H1 (cell line): Measurements from ENCODE around the gene TGFB2. TPM values are rescaled to one million over a fixed set of nuclear protein-coding genes. Genes with fewer than 3 reads are reported as not detected.

ENCODE experiments used
- CTCF ChIA-PET: fragments of 300-600 bp; sonication (Branson Sonifier 250); formaldehyde crosslinking; loops from one replicate; lab custom pipeline; 2021; ENCODE audit not compliant: partially characterized antibody; lab: Charles Lee
- POLR2A ChIA-PET: fragments of 300-600 bp; sonication (Branson Sonifier 250); formaldehyde crosslinking; loops from one replicate; lab custom pipeline; 2021; ENCODE audit warnings: inconsistent platforms; ENCODE audit not compliant: partially characterized antibody; lab: Charles Lee
- DNase-seq, 2 experiments: peaks; one replicate each; pipeline versions ENCODE4 v3.0.0 to v3.0.0-alpha.2; 2010 to 2022; ENCODE audit warnings: low spot score in 2 of 2, low read depth in 1 of 2, mixed read lengths in 1 of 2
- FAIRE-seq: peaks from 2 replicates; lab custom pipeline; 2011; peaks lifted over from hg19 to GRCh38; lab: Jason Lieb, UNC
- H2AFZ ChIP-seq: 2 replicates; pipeline ENCODE4 v1.8.1; 2012; ENCODE audit warnings: low read length, inconsistent platforms
- H2AK5ac ChIP-seq: 2 replicates; pipeline ENCODE4 v1.6.1; 2013; ENCODE audit warnings: low read depth, low read length
- H2BK120ac ChIP-seq: replicated peaks from 2 replicates; pipeline ENCODE3; 2013; ENCODE audit warnings: low read depth, low read length, inconsistent platforms
- H2BK12ac ChIP-seq: 2 replicates; pipeline ENCODE4 v1.6.1; 2013; ENCODE audit warnings: low read depth, low read length
- H2BK15ac ChIP-seq: 2 replicates; pipeline ENCODE4 v1.6.1; 2013; ENCODE audit warnings: low read length
- H2BK20ac ChIP-seq: 2 replicates; pipeline ENCODE4 v1.6.1; 2013; ENCODE audit warnings: low read length
- H2BK5ac ChIP-seq: 2 replicates; pipeline ENCODE4 v1.6.1; 2013; ENCODE audit warnings: low read depth, low read length
- H3K14ac ChIP-seq: 2 replicates; pipeline ENCODE4 v1.6.1; 2013; ENCODE audit warnings: inconsistent platforms; ENCODE audit not compliant: insufficient read length
- H3K18ac ChIP-seq: 2 replicates; pipeline ENCODE4 v1.6.1; 2013; ENCODE audit warnings: low read length; ENCODE audit errors: extremely low read depth
- H3K23ac ChIP-seq: 2 replicates; pipeline ENCODE4 v1.6.1; 2013; ENCODE audit warnings: inconsistent platforms; ENCODE audit not compliant: insufficient read length
- H3K23me2 ChIP-seq: 2 replicates; pipeline ENCODE4 v1.6.1; 2013; ENCODE audit warnings: low read depth, low read length
- H3K27ac ChIP-seq: 2 replicates; pipeline ENCODE4 v1.6.1; 2011; ENCODE audit warnings: low read depth, low read length, inconsistent platforms
- H3K27me3 ChIP-seq, 4 experiments: replicated peaks in 1 of 4; 1 replicate in 1 of 4; 2 replicates in 3 of 4; pipeline versions ENCODE4 v1.6.1 to v1.8.1; 2011 to 2013; ENCODE audit warnings: low read length in 3 of 4, mild to moderate bottlenecking in 3 of 4, inconsistent platforms in 2 of 4, mixed read lengths in 2 of 4, moderate library complexity in 1 of 4; ENCODE audit not compliant: control insufficient read depth in 3 of 4, insufficient read depth in 3 of 4; ENCODE audit errors: extremely low read depth in 1 of 4
- H3K36me3 ChIP-seq, 4 experiments: 2 replicates each; pipeline versions ENCODE4 v1.6.1 to v1.8.1; 2011 to 2013; ENCODE audit warnings: mild to moderate bottlenecking in 4 of 4, low read length in 3 of 4, moderate library complexity in 2 of 4, control low read depth in 1 of 4, inconsistent platforms in 1 of 4; ENCODE audit not compliant: insufficient read depth in 4 of 4, control insufficient read depth in 2 of 4
- H3K4ac ChIP-seq: replicated peaks from 2 replicates; pipeline ENCODE3; 2013; ENCODE audit warnings: low read length, low read depth, mixed read lengths, inconsistent platforms; ENCODE audit not compliant: insufficient read length
- H3K4me1 ChIP-seq, 4 experiments: replicated peaks in 1 of 4; 1 replicate in 1 of 4; 2 replicates in 3 of 4; pipeline versions ENCODE4 v1.6.1 to v1.8.1; 2011 to 2013; ENCODE audit warnings: low read length in 3 of 4, inconsistent platforms in 2 of 4, mixed read lengths in 1 of 4; ENCODE audit not compliant: insufficient read depth in 4 of 4, control insufficient read depth in 3 of 4
- H3K4me2 ChIP-seq, 2 experiments: 2 replicates each; pipeline versions ENCODE4 v1.6.1 to v1.8.1; 2011 to 2013; ENCODE audit warnings: low read depth in 2 of 2, low read length in 2 of 2, control low read depth in 1 of 2, inconsistent platforms in 1 of 2, mild to moderate bottlenecking in 1 of 2; ENCODE audit not compliant: insufficient read depth in 1 of 2
- H3K4me3 ChIP-seq, 4 experiments: fragments of 200-600, 300-600 bp in 1 of 4; sonication (generic), shearing (Covaris generic), sonication (Bioruptor Twin) in 1 of 4; 2 replicates each; pipeline versions ENCODE4 v1.5.1 to v1.8.1; 2011 to 2016; ENCODE audit warnings: low read length in 4 of 4, low read depth in 3 of 4, control low read depth in 2 of 4, inconsistent platforms in 2 of 4, mild to moderate bottlenecking in 2 of 4, mixed read lengths in 1 of 4, moderate library complexity in 1 of 4; ENCODE audit not compliant: insufficient read depth in 2 of 4; ENCODE audit errors: extremely low read depth in 1 of 4
- H3K56ac ChIP-seq: replicated peaks from 2 replicates; pipeline ENCODE3; 2013; ENCODE audit warnings: low read depth, mild to moderate bottlenecking, mixed read lengths, low read length, inconsistent platforms; ENCODE audit not compliant: insufficient read length
- H3K79me1 ChIP-seq: 2 replicates; pipeline ENCODE4 v1.6.1; 2013; ENCODE audit warnings: low read depth, low read length, control low read depth
- H3K79me2 ChIP-seq, 2 experiments: 2 replicates each; pipeline versions ENCODE4 v1.6.1 to v1.8.1; 2012 to 2013; ENCODE audit warnings: low read length in 2 of 2, mild to moderate bottlenecking in 2 of 2, inconsistent platforms in 1 of 2; ENCODE audit not compliant: insufficient read depth in 2 of 2, control insufficient read depth in 1 of 2
- H3K9ac ChIP-seq, 4 experiments: replicated peaks in 1 of 4; 1 replicate in 1 of 4; 2 replicates in 3 of 4; pipeline versions ENCODE4 v1.6.1 to v1.8.1; 2011 to 2013; ENCODE audit warnings: low read depth in 3 of 4, low read length in 3 of 4, control low read depth in 2 of 4, mild to moderate bottlenecking in 2 of 4, moderate library complexity in 2 of 4, inconsistent platforms in 1 of 4; ENCODE audit errors: extremely low read depth in 1 of 4
- H3K9me3 ChIP-seq, 2 experiments: 2 replicates each; pipeline versions ENCODE4 v1.6.1 to v1.8.1; 2012 to 2013; ENCODE audit warnings: mild to moderate bottlenecking in 2 of 2, moderate library complexity in 2 of 2, control low read depth in 1 of 2, inconsistent platforms in 1 of 2, low read depth in 1 of 2, low read length in 1 of 2, mixed read lengths in 1 of 2; ENCODE audit not compliant: insufficient read depth in 2 of 2
- H4K20me1 ChIP-seq, 2 experiments: replicated peaks in 1 of 2; 2 replicates each; pipeline versions ENCODE3 to v1.8.1; 2011 to 2013; ENCODE audit warnings: inconsistent platforms in 2 of 2, low read length in 2 of 2, mild to moderate bottlenecking in 1 of 2; ENCODE audit not compliant: insufficient read depth in 2 of 2, control insufficient read depth in 1 of 2
- H4K5ac ChIP-seq: 2 replicates; pipeline ENCODE4 v1.6.1; 2013; ENCODE audit warnings: low read length, low read depth, mixed read lengths, inconsistent platforms; ENCODE audit not compliant: insufficient read length
- H4K8ac ChIP-seq: 2 replicates; pipeline ENCODE4 v1.8.0; 2013; ENCODE audit warnings: mild to moderate bottlenecking, moderate library complexity, low read length, inconsistent platforms; ENCODE audit not compliant: insufficient read depth; ENCODE audit errors: extremely low read depth
- H4K91ac ChIP-seq: replicated peaks from 2 replicates; pipeline ENCODE3; 2013; ENCODE audit warnings: low read length, mixed read lengths, inconsistent platforms; ENCODE audit not compliant: insufficient read length
- BRCA1 ChIP-seq: IDR thresholded peaks from 2 replicates; pipeline ENCODE4 v1.6.1; 2012; ENCODE audit warnings: low read depth, low read length, improper control_type of control experiment
- CEBPB ChIP-seq: IDR thresholded peaks from 2 replicates; pipeline ENCODE4 v1.6.1; 2012; ENCODE audit warnings: low read depth, low read length
- EP300 ChIP-seq, 2 experiments: IDR thresholded peaks; 1 replicate in 1 of 2; 2 replicates in 1 of 2; pipeline ENCODE4 v1.6.1; 2011 to 2012; ENCODE audit warnings: low read depth in 2 of 2, low read length in 2 of 2, mild to moderate bottlenecking in 2 of 2, borderline replicate concordance in 1 of 2, inconsistent platforms in 1 of 2, moderate library complexity in 1 of 2
- JUND ChIP-seq: IDR thresholded peaks from 2 replicates; pipeline ENCODE4 v1.6.1; 2011; ENCODE audit warnings: mild to moderate bottlenecking, improper control_type of control experiment, low read length
- TAF1 ChIP-seq: IDR thresholded peaks from 2 replicates; pipeline ENCODE4 v1.6.1; 2011; ENCODE audit warnings: mild to moderate bottlenecking, low read depth, low read length
- WGBS, 2 experiments: shearing (Covaris generic) in 1 of 2; methylation state at CpG; one replicate each; pipeline versions ENCODE4 v1.1.6 to v1.1.7; 2013 to 2015; ENCODE audit warnings: low lambda C conversion rate in 2 of 2, mixed read lengths in 2 of 2, inconsistent platforms in 1 of 2, low coverage in 1 of 2, missing lambda C conversion rate in 1 of 2; ENCODE audit not compliant: insufficient replicate concordance in 2 of 2, insufficient coverage in 1 of 2, insufficient read length in 1 of 2; ENCODE audit errors: extremely low coverage in 1 of 2, missing lambda C conversion rate in 1 of 2; 5-methylcytosine and 5-hydroxymethylcytosine counted together
- polyA plus RNA-seq, 7 experiments: library from polyadenylated mRNA; depleted of rRNA in 3 of 7; stranded (reverse) in 5 of 7; unstranded in 2 of 7; fragments of >200 nt in 5 of 7; fragments of 200-250 nt in 2 of 7; gene quantifications; 1 replicate in 5 of 7; 2 replicates in 1 of 7; 4 replicates in 1 of 7; pipeline versions ENCODE4 v1.2.1 to v1.2.3, GENCODE V29; 2011 to 2013; ENCODE audit warnings: missing spikeins in 2 of 7, mixed read lengths in 2 of 7
- total RNA-seq: library from RNA; stranded (reverse); fragmentation: NEBNext Ultra II Directional; extraction: Animal tissue kit (Norgen Biotek cat#: 25700); gene quantifications from 2 replicates; pipeline ENCODE4 v1.2.1, GENCODE V29; 2021
- TF ChIP-seq, protein P1 (sequence below): IDR thresholded peaks from 2 replicates; pipeline ENCODE4 v1.6.1; 2011; ENCODE audit warnings: low read depth, mild to moderate bottlenecking, low read length; ENCODE audit not compliant: insufficient read depth

TGFB2 gene
- total and polyA plus RNA-seq, 2 of the 8 experiments (the other 6 are each of a cell fraction or from before 2014, with no cell fraction given), result 0.26 to 0.84 TPM

DNA sequence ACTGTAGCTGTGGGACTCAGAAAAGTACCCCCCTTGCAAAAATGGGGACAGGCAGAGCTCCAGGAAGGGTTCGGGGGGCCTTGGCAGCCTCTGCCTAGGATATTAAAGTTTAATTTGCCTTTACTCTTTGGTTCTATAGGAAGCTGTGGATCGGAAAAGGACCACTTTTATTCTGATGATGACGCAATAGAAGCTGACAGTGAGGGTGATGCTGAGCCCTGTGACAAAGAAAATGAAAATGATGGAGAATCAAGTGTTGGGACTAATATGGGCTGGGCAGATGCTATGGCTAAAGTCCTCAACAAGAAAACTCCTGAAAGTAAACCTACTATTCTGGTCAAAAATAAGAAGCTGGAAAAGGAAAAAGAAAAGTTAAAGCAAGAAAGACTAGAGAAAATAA is 43.0 kb upstream of the TGFB2 start:
- H3K14ac ChIP-seq, result no peak overlapping the region
- H3K4me2 ChIP-seq, result 0 out of 4 replicates have a peak overlapping the region, but pooled peaks of 1 of the 2 experiments have one; percentile 26
- no peaks in the 10 kb centered on the region for H3K9me3 ChIP-seq
- CTCF ChIA-PET, result interaction anchor here (0.7 to 2.0 kb wide), 9 partner anchors 21 to 765 kb away, joined by 3 to 5 read pairs (median 4); partner anchors contain the start of gene TGFB2
- H3K36me3 ChIP-seq, result peaks cover 0 to 19% (median 4%) of the 10 kb centered on the region in 4 experiments; a peak in 2 of 8 replicates
- H2BK20ac ChIP-seq, result no peak overlapping the region
- peak overlapping the region; percentile 96 for H2BK120ac ChIP-seq
- H3K4ac ChIP-seq, result peak overlapping the region; percentile 79
- no peak overlapping the region for H3K4me3 ChIP-seq
- peak overlapping the region; percentile 79 for H4K91ac ChIP-seq
- H2BK15ac ChIP-seq, result no peak overlapping the region
- H3K18ac ChIP-seq, result no peak overlapping the region; the same call in 1 of the 2 replicates
- no peak for DNase-seq
- H3K27me3 ChIP-seq, result no peaks in the 10 kb centered on the region
- H3K4me1 ChIP-seq, result peaks cover 3 to 23% (median 15%) of the 10 kb centered on the region in 4 experiments; a peak in 6 of 7 replicates
- no peak overlapping the region for H3K9ac ChIP-seq
- TF ChIP-seq BRCA1 (no peak), TAF1 (no peak), EP300 (IDR thresholded peaks at IDR 0.05; ENCODE audit: borderline replicate concordance in 1 of 2, low read depth in 2 of 2, low read length in 2 of 2) (no peak), CEBPB (peak; percentile 93), JUND (peak; percentile 44; the same call in 1 of the 2 replicates)
- TF ChIP-seq, protein P1, sequence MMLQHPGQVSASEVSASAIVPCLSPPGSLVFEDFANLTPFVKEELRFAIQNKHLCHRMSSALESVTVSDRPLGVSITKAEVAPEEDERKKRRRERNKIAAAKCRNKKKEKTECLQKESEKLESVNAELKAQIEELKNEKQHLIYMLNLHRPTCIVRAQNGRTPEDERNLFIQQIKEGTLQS, result peak; percentile 51; the same call in 1 of the 2 replicates
- 0 out of 2 replicates have a peak, but pooled peaks cover 2% of the 10 kb centered on the region for H3K79me1 ChIP-seq
- peaks cover 0 to 68% of the 10 kb centered on the region in 2 experiments; a peak in 2 of 4 replicates for H3K79me2 ChIP-seq
- H4K5ac ChIP-seq, result peak overlapping the region; percentile 89
- H3K56ac ChIP-seq, result no peak overlapping the region
- POLR2A ChIA-PET, result interaction anchor here (0.9 to 2.1 kb wide), 3 partner anchors 12 to 17 kb away, joined by 3 to 7 read pairs (median 4); partner anchors contain the start of gene RRP15
- no peak overlapping the region for H2AK5ac ChIP-seq
- no peaks in the 10 kb centered on the region for H4K20me1 ChIP-seq
- no peak overlapping the region for H4K8ac ChIP-seq
- no peak overlapping the region for H3K27ac ChIP-seq
- no peak overlapping the region for H3K23ac ChIP-seq
- no peaks in the 10 kb centered on the region for H3K23me2 ChIP-seq
- H2AFZ ChIP-seq, result no peak overlapping the region
- H2BK12ac ChIP-seq, result no peak overlapping the region
- no peak for FAIRE-seq
- peak overlapping the region; percentile 38; the same call in 1 of the 2 replicates for H2BK5ac ChIP-seq
- WGBS, 2 experiments, result 76% methylated on average over 3 of the region's 3 CpGs; no CpG with 5 or more reads in 1 of the 2 experiments
